ENCODE data around the gene BCL2L11.

DNA sequence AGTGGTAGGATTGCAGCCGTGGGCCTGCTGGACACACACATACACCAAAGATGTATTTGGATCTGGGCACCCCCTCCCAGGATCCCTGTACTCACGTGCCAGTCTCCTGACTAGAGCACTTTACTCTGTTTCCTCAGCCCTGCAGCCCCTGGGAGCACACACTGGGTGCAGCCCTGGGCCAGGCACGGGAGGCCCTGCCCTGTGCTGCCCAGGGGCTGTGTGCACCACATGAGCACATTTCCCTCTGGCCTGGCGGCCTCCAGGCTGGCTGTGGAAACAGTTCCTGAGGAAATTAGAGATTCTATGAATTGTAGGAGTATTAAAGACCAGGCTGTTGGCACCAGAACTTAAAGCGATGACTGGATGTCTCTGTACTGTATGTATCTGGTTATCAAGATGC is 45.4 kb downstream of the BCL2L11 start:
- no peak for TF ChIP-seq GATA3 (IDR thresholded peaks at IDR 0.05; ENCODE audit: low read depth, low read length)
- TF ChIP-seq GATA2 (IDR thresholded peaks at IDR 0.05; ENCODE audit: low read depth, low read length), result no peak
